ENCODE data around the gene RNF222. TPM values are rescaled to one million over a fixed set of nuclear protein-coding genes. Genes with fewer than 3 reads are reported as not detected.
A peak's percentile ranks its signal among the peaks of the same experiment; 100 is the strongest.

Gene RNF222
- polyA plus RNA-seq, 1 donor (not counting 4 experiments of a cell fraction or from before 2014, with no cell fraction given): 0.18 TPM

GRCh38 chr17:8383143-8383822 lies 14.3 kb downstream of the RNF222 start, which contains the start of gene RPL26:
Gene RPL26, minus strand, starts transcription at chr17:8383193. Its CDS starts 883 bp downstream, at chr17:8382310.
- dilution Hi-C loops (cut with MboI; ENCODE audit: extremely low pct_ligation_motif_present, low sequenced_read_pairs): no loop called here
- Histone ChIP-seq H3K4me3 (ENCODE audit: control insufficient read depth in 2 of 3, extremely low read depth in 1 of 3, insufficient read depth in 2 of 3, low read depth in 1 of 3, low read length in 3 of 3) (peak within 1 kb of the TSS; percentile 61 to 72 (median 71)), H3K4me2 (ENCODE audit: control insufficient read depth, extremely low read depth, insufficient read depth, low read depth, low read length) (peak within 1 kb of the TSS; percentile 79), H3K36me3 (ENCODE audit: control insufficient read depth in 2 of 2, extremely low read depth in 1 of 2, insufficient read depth in 2 of 2, low read length in 2 of 2) (peaks cover 21 to 31% of the 10 kb centered on the region in 2 experiments), H3K27me3 (ENCODE audit: control insufficient read depth, extremely low read depth, insufficient read depth, low read length) (no peaks in the 10 kb centered on the region), H3K4me1 (ENCODE audit: control insufficient read depth, extremely low read depth, insufficient read depth, low read length) (peaks cover 39% of the 10 kb centered on the region), H3K9ac (ENCODE audit: control insufficient read depth, extremely low read depth, insufficient read depth, low read length) (peak within 1 kb of the TSS; percentile 79), H2AFZ (ENCODE audit: control insufficient read depth, low read length) (peak within 1 kb of the TSS; percentile 78), H3K9me3 (ENCODE audit: control insufficient read depth, low read depth, low read length) (no peaks in the 10 kb centered on the region), H4K20me1 (ENCODE audit: control insufficient read depth, extremely low read depth, insufficient read depth, low read length) (peaks cover 18% of the 10 kb centered on the region), H3K79me2 (ENCODE audit: control insufficient read depth, insufficient read depth, low read length) (peaks cover 44% of the 10 kb centered on the region), H3K27ac (ENCODE audit: control insufficient read depth, insufficient read depth, low read length) (peak within 1 kb of the TSS; percentile 50), H3K9me1 (ENCODE audit: control insufficient read depth, extremely low read depth, insufficient read depth, low read length) (no peaks in the 10 kb centered on the region)
- peak; percentile 93 for DNase-seq (ENCODE audit: low read depth, low spot score)
- peak; percentile 69 for FAIRE-seq
- TF ChIP-seq EZH2 (IDR thresholded peaks at IDR 0.05; ENCODE audit: low read length) (no peak), CTCF (optimal IDR thresholded peaks at IDR 0.05 in 1 of 3, IDR thresholded peaks at IDR 0.05 in 1 of 3, conservative IDR thresholded peaks at IDR 0.05 in 1 of 3; ENCODE audit: extremely low read depth in 1 of 3, insufficient read depth in 2 of 3, low read length in 3 of 3) (peak; percentile 86 to 97 (median 90))

- peaks cover 44% of the 10 kb centered on the region for H3K79me2 ChIP-seq (ENCODE audit: control insufficient read depth, insufficient read depth, low read length)
- H4K20me1 ChIP-seq (ENCODE audit: control insufficient read depth, extremely low read depth, insufficient read depth, low read length): peaks cover 18% of the 10 kb centered on the region
- H3K4me1 ChIP-seq (ENCODE audit: control insufficient read depth, extremely low read depth, insufficient read depth, low read length): peaks cover 39% of the 10 kb centered on the region
- peak overlapping the region; percentile 79 for H3K9ac ChIP-seq (ENCODE audit: control insufficient read depth, extremely low read depth, insufficient read depth, low read length)
- H3K36me3 ChIP-seq (ENCODE audit: control insufficient read depth in 2 of 2, extremely low read depth in 1 of 2, insufficient read depth in 2 of 2, low read length in 2 of 2): peaks cover 21 to 35% of the 10 kb centered on the region in 2 experiments
- no peak overlapping the region for H3K4me2 ChIP-seq (ENCODE audit: control insufficient read depth, extremely low read depth, insufficient read depth, low read depth, low read length)
- H3K4me3 ChIP-seq (ENCODE audit: control insufficient read depth in 2 of 3, extremely low read depth in 1 of 3, insufficient read depth in 2 of 3, low read depth in 1 of 3, low read length in 3 of 3): peak overlapping the region; percentile 61 to 72 (median 71)
- peak overlapping the region; percentile 51 for H2AFZ ChIP-seq (ENCODE audit: control insufficient read depth, low read length)
- DNase-seq (ENCODE audit: low read depth, low spot score) (no peak), FAIRE-seq (no peak)
- no peaks in the 10 kb centered on the region for H3K9me3 ChIP-seq (ENCODE audit: control insufficient read depth, low read depth, low read length)
- peak overlapping the region; percentile 50 for H3K27ac ChIP-seq (ENCODE audit: control insufficient read depth, insufficient read depth, low read length)
- H3K27me3 ChIP-seq (ENCODE audit: control insufficient read depth, extremely low read depth, insufficient read depth, low read length): no peaks in the 10 kb centered on the region
- dilution Hi-C loops (cut with MboI; ENCODE audit: extremely low pct_ligation_motif_present, low sequenced_read_pairs): no loop called here
- TF ChIP-seq CTCF (optimal IDR thresholded peaks at IDR 0.05 in 1 of 3, IDR thresholded peaks at IDR 0.05 in 1 of 3, conservative IDR thresholded peaks at IDR 0.05 in 1 of 3; ENCODE audit: extremely low read depth in 1 of 3, insufficient read depth in 2 of 3, low read length in 3 of 3) (no peak), EZH2 (IDR thresholded peaks at IDR 0.05; ENCODE audit: low read length) (no peak)
- no peaks in the 10 kb centered on the region for H3K9me1 ChIP-seq (ENCODE audit: control insufficient read depth, extremely low read depth, insufficient read depth, low read length)
These were observed 14.8 kb downstream of the RNF222 start for GRCh38 chr17:8382880-8383142.
